SK-N-SH treated with all-trans-retinoic acid at 6 μM for 48 hours (cell line): Measurements from ENCODE around the gene DOCK7.

Experiments
- ARNTL ChIP-seq: fragments of 450-650 bp; formaldehyde crosslinking; IDR thresholded peaks from 2 replicates; pipeline ENCODE4 v1.5.0; 2020; ENCODE audit warnings: low read depth, mild to moderate bottlenecking, moderate library complexity, borderline replicate concordance
- GLIS3 ChIP-seq: fragments of 250-450 bp; sonication (Bioruptor Pico); IDR thresholded peaks from 2 replicates; pipeline ENCODE4 v1.5.0; 2020; ENCODE audit warnings: mild to moderate bottlenecking, moderate library complexity
- PATZ1 ChIP-seq: fragments of 250-450 bp; sonication (Bioruptor Pico); IDR thresholded peaks from 2 replicates; pipeline ENCODE4 v1.8.0; 2020; ENCODE audit warnings: mild to moderate bottlenecking, moderate library complexity, borderline replicate concordance
- RARB ChIP-seq: fragments of 250-450 bp; sonication (Bioruptor Pico); IDR thresholded peaks from 2 replicates; pipeline ENCODE4 v1.8.0; 2021; ENCODE audit warnings: mild to moderate bottlenecking, moderate library complexity
- SNAI2 ChIP-seq: fragments of 250-450 bp; sonication (Bioruptor Pico); IDR thresholded peaks from 2 replicates; pipeline ENCODE4 v1.5.0; 2020; ENCODE audit warnings: mild to moderate bottlenecking, moderate library complexity
- ZFP30 ChIP-seq: fragments of 450-650 bp; formaldehyde crosslinking; IDR thresholded peaks from 2 replicates; pipeline ENCODE4 v1.5.0; 2022; ENCODE audit warnings: mild to moderate bottlenecking, moderate library complexity
- ZNF8 ChIP-seq: fragments of 450-650 bp; formaldehyde crosslinking; IDR thresholded peaks from 2 replicates; pipeline ENCODE4 v1.5.0; 2020; ENCODE audit warnings: mild to moderate bottlenecking, moderate library complexity

DNA sequence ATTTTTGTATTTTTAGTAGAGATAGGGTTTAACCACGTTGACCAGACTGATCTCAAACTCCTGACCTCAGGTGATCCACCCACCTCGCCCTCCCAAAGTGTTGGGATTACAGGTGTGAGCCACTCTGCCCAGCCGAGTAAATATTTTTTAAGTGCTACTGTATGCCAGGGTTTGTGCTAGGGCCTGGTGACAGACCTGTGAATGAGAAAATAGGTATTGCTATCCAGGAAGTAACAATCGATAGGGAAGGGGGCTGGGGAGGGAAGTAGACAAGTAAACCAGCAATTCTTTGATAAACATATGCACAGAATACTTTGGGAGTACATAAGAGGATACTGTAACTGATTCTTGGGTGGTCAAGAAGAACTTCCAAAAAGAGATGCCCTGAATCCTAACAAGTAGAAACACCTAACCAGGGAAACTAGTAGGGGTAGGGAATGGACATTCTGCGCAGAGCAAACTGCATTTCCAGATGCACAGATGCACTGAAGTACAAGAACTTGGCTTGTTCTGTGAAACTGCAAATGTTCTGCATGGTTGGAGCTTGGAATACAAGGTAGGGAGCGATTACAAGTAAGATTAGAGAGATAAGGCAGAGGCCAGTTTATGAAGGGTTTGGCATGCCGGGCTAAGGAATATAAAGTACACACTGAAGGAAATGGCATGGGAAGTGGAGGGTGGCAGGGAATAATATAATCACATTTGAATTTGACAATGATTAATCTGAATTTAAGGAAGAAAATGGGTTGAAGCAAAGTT is 19.0 kb upstream of the DOCK7 start:
- no peak for TF ChIP-seq ZFP30
- TF ChIP-seq PATZ1 (CRISPR knock-in tag) = no peak
- no peak for TF ChIP-seq ZNF8 (CRISPR knock-in tag)
- TF ChIP-seq RARB (CRISPR knock-in tag) = no peak
- TF ChIP-seq GLIS3 (CRISPR knock-in tag) = no peak
- no peak for TF ChIP-seq ARNTL (CRISPR knock-in tag)
- TF ChIP-seq SNAI2 (CRISPR knock-in tag) = no peak
